GM12801 (cell line): Measurements from ENCODE around the gene CBARP.

Source experiments
- CTCF ChIP-seq: IDR thresholded peaks from one replicate; pipeline ENCODE4 v1.5.1; 2011; ENCODE audit warnings: control low read depth; ENCODE audit not compliant: insufficient read length; ENCODE audit errors: extremely low read depth

CBARP gene

GRCh38 chr19:1264801-1265614 is 27.2 kb upstream of the CBARP start:
- no peak for TF ChIP-seq CTCF

DNA sequence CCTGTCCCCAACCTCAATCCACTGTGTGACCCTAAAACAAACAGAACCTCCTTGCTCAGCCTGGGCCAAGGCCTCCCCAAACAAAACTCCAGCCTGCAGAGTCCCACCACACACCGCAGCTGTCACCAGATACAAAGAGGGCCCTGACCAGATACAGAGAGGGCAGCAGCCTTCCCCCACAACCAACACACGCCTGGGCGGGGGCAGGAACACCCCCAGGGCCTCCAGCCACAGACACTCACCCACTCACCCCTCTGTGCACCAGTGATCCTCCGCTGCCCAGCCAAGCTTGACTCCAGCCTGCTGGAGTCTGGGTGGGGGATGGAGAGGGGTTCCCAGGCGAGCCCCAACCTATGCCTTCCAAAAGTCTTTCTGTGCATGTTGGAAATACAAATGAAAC is 25.4 kb upstream of the CBARP start:
- TF ChIP-seq CTCF = no peak

GRCh38 chr19:1262623-1263123 is 24.9 kb upstream of the CBARP start:
- no peak for TF ChIP-seq CTCF

GRCh38 chr19:1261798-1262622 is 24.2 kb upstream of the CBARP start:
- TF ChIP-seq CTCF = no peak

GRCh38 chr19:1261538-1261797 is 23.7 kb upstream of the CBARP start:
- no peak for TF ChIP-seq CTCF

GRCh38 chr19:1260749-1261537 is 23.1 kb upstream of the CBARP start:
- TF ChIP-seq CTCF = no peak
